GM23338 (cell line): ENCODE measurements around the gene SOHLH1. TPM values are rescaled to one million over a fixed set of nuclear protein-coding genes. Genes with fewer than 3 reads are reported as not detected.

Experiments
- ATAC-seq: fragments of 200-7000 bp; cut with Tn5 transposase; 3 replicates; pipeline ENCODE4 v1.9.1; 2020
- DNase-seq: peaks from one replicate; pipeline ENCODE4 v3.0.0-alpha.2; 2015; ENCODE audit warnings: low spot score
- H2AFZ ChIP-seq: fragments of 200-600 bp; sonication (generic); 2 replicates; pipeline ENCODE4 v1.8.0; 2016; ENCODE audit warnings: antibody characterized with exemption, mild to moderate bottlenecking, moderate library complexity
- H3F3A ChIP-seq: fragments of 200-600 bp; sonication (generic); replicated peaks from 2 replicates; pipeline ENCODE4 v1.8.0; 2017; ENCODE audit warnings: antibody characterized with exemption, mixed run types, low read depth
- H3K27ac ChIP-seq: fragments of 200-600 bp; sonication (generic); 2 replicates; pipeline ENCODE4 v1.6.1; 2016; ENCODE audit warnings: low read depth
- H3K27me3 ChIP-seq: fragments of 200-600 bp; sonication (generic); 2 replicates; pipeline ENCODE4 v1.8.0; 2016; ENCODE audit warnings: mild to moderate bottlenecking, mixed run types, moderate library complexity; ENCODE audit not compliant: insufficient read depth
- H3K36me3 ChIP-seq: fragments of 200-600 bp; sonication (generic); 2 replicates; pipeline ENCODE4 v1.8.0; 2016; ENCODE audit warnings: mild to moderate bottlenecking; ENCODE audit not compliant: insufficient read depth
- H3K4me1 ChIP-seq: fragments of 200-600 bp; sonication (generic); 2 replicates; pipeline ENCODE4 v1.8.0; 2016; ENCODE audit warnings: mild to moderate bottlenecking, moderate library complexity; ENCODE audit not compliant: insufficient read depth
- H3K4me2 ChIP-seq: fragments of 200-600 bp; sonication (generic); 2 replicates; pipeline ENCODE4 v1.7.1; 2017; ENCODE audit warnings: mixed run types
- H3K4me3 ChIP-seq: fragments of 200-600 bp; sonication (generic); 2 replicates; pipeline ENCODE4 v1.6.1; 2016; ENCODE audit warnings: mixed run types
- H3K79me2 ChIP-seq: fragments of 200-600 bp; sonication (generic); replicated peaks from 2 replicates; pipeline ENCODE4 v1.8.0; 2017; ENCODE audit warnings: mild to moderate bottlenecking; ENCODE audit not compliant: insufficient read depth
- H3K9me2 ChIP-seq: fragments of 200-600 bp; sonication (generic); 2 replicates; pipeline ENCODE4 v1.8.0; 2017; ENCODE audit not compliant: insufficient read depth
- H4K20me1 ChIP-seq: fragments of 200-600 bp; sonication (generic); replicated peaks from 2 replicates; pipeline ENCODE4 v1.8.0; 2017; ENCODE audit warnings: mild to moderate bottlenecking; ENCODE audit not compliant: insufficient read depth
- H3K27ac Mint-ChIP-seq: 2 replicates; pipeline ENCODE4 v1.8.0; 2020; ENCODE audit warnings: inconsistent platforms, mild to moderate bottlenecking, moderate library complexity, mixed read lengths
- H3K27me3 Mint-ChIP-seq: 3 replicates; pipeline ENCODE4 v1.8.0; 2022; ENCODE audit warnings: low read depth, mild to moderate bottlenecking, moderate library complexity, mixed read lengths, inconsistent platforms; ENCODE audit not compliant: insufficient read depth, poor library complexity
- H3K36me3 Mint-ChIP-seq: 3 replicates; pipeline ENCODE4 v1.8.0; 2021; ENCODE audit warnings: low read depth, mild to moderate bottlenecking, inconsistent platforms, moderate library complexity, mixed read lengths
- H3K4me1 Mint-ChIP-seq: 3 replicates; pipeline ENCODE4 v1.8.0; 2020; ENCODE audit warnings: mild to moderate bottlenecking, inconsistent platforms, mixed read lengths
- H3K4me3 Mint-ChIP-seq: 3 replicates; pipeline ENCODE4 v1.8.0; 2021; ENCODE audit warnings: moderate library complexity, mild to moderate bottlenecking, inconsistent platforms, mixed read lengths
- H3K9me3 Mint-ChIP-seq: 3 replicates; pipeline ENCODE4 v1.8.0; 2020; ENCODE audit warnings: moderate library complexity, mild to moderate bottlenecking, inconsistent platforms, mixed read lengths
- CREB1 ChIP-seq: fragments of 250-450 bp; sonication (Bioruptor Pico); IDR thresholded peaks from 2 replicates; pipeline ENCODE4 v1.5.0; 2020; ENCODE audit warnings: low read depth, mild to moderate bottlenecking, moderate library complexity
- CTCF ChIP-seq, 2 experiments: fragments of 200-600 bp in 1 of 2; sonication (generic) in 1 of 2; conservative IDR thresholded peaks; 2 replicates each; pipeline versions ENCODE4 v1.5.1 to v1.6.1; 2016 to 2017; ENCODE audit warnings: antibody characterized with exemption in 2 of 2, low read depth in 2 of 2, mild to moderate bottlenecking in 2 of 2, moderate library complexity in 1 of 2
- ETS1 ChIP-seq: IDR thresholded peaks from 2 replicates; pipeline ENCODE4 v1.6.1; 2016; ENCODE audit warnings: antibody characterized with exemption
- EZH2phosphoT487 ChIP-seq: fragments of 200-600 bp; sonication (generic); IDR thresholded peaks from one replicate; pipeline ENCODE4 v1.8.1; 2018; ENCODE audit warnings: antibody characterized with exemption; ENCODE audit not compliant: unreplicated experiment
- JUNB ChIP-seq: IDR thresholded peaks from one replicate; pipeline ENCODE4 v1.6.1; 2016; ENCODE audit warnings: antibody characterized with exemption; ENCODE audit not compliant: unreplicated experiment
- NANOG ChIP-seq: IDR thresholded peaks from 2 replicates; pipeline ENCODE4 v1.6.1; 2016; ENCODE audit warnings: antibody characterized with exemption, borderline replicate concordance
- POLR2AphosphoS5 ChIP-seq: IDR thresholded peaks from 2 replicates; pipeline ENCODE4 v1.6.1; 2016; ENCODE audit warnings: antibody characterized with exemption, low read depth
- STAT1 ChIP-seq: IDR thresholded peaks from one replicate; pipeline ENCODE4 v1.6.1; 2016; ENCODE audit warnings: antibody characterized with exemption; ENCODE audit not compliant: unreplicated experiment
- ZNF114 ChIP-seq: fragments of 250-450 bp; sonication (Bioruptor Pico); IDR thresholded peaks from 2 replicates; pipeline ENCODE4 v1.5.0; 2020; ENCODE audit warnings: mild to moderate bottlenecking, moderate library complexity
- ZNF331 ChIP-seq: fragments of 250-450 bp; sonication (Bioruptor Pico); IDR thresholded peaks from 2 replicates; pipeline ENCODE4 v1.5.0; 2020; ENCODE audit warnings: low read depth, mild to moderate bottlenecking, moderate library complexity
- ZNF462 ChIP-seq: fragments of 250-450 bp; sonication (Bioruptor Pico); IDR thresholded peaks from 2 replicates; pipeline ENCODE4 v1.5.0; 2020; ENCODE audit warnings: mild to moderate bottlenecking, moderate library complexity
- polyA plus RNA-seq: library from polyadenylated mRNA; unstranded; fragments of >200 nt; fragmentation: Nextera tagmentation; extraction: Ambion mirVana; gene quantifications from 2 replicates; pipeline ENCODE4 v1.2.1, GENCODE V29; 2016
- total RNA-seq: library from RNA; depleted of rRNA; stranded (reverse); fragments of >200 nt; shearing (Covaris generic); gene quantifications from 2 replicates; pipeline ENCODE4 v1.2.3, GENCODE V29; 2014

The SOHLH1 gene
- total and polyA plus RNA-seq, 2 experiments from 2014 or later, result 0.21 TPM; not detected in 1

- Histone ChIP-seq H3K9me2 (no peaks in the 10 kb centered on the region), H4K20me1 (no peaks in the 10 kb centered on the region), H3K4me2 (no peak overlapping the region), H3F3A (no peaks in the 10 kb centered on the region), H3K27ac (no peak overlapping the region), H3K4me3 (no peak overlapping the region), H3K27me3 (no peaks in the 10 kb centered on the region), H3K4me1 (no peaks in the 10 kb centered on the region), H3K36me3 (no peaks in the 10 kb centered on the region), H2AFZ (no peak overlapping the region), H3K79me2 (no peaks in the 10 kb centered on the region)
- no peak overlapping the region for H3K4me3 Mint-ChIP-seq
- H3K9me3 Mint-ChIP-seq, result no peaks in the 10 kb centered on the region
- peaks cover 13% of the 10 kb centered on the region for H3K27me3 Mint-ChIP-seq
- ATAC-seq (no peak), DNase-seq (no peak)
- H3K4me1 Mint-ChIP-seq, result peaks cover 3% of the 10 kb centered on the region; the same call in 2 of the 3 replicates
- TF ChIP-seq STAT1, result no peak
- TF ChIP-seq ETS1, result no peak
- H3K36me3 Mint-ChIP-seq, result no peaks in the 10 kb centered on the region
- no peak overlapping the region for H3K27ac Mint-ChIP-seq
Measured at GRCh38 chr9:135708164-135708563, 8.9 kb upstream of the SOHLH1 start.

GRCh38 chr9:135707252-135708138 lies 8.2 kb upstream of the SOHLH1 start:
- H3F3A ChIP-seq, result no peaks in the 10 kb centered on the region
- ATAC-seq, result no peak
- no peak for DNase-seq
- no peaks in the 10 kb centered on the region for H3K36me3 ChIP-seq
- no peak overlapping the region for H3K27ac ChIP-seq
- Mint-ChIP-seq H3K36me3 (no peaks in the 10 kb centered on the region), H3K27me3 (peaks cover 17% of the 10 kb centered on the region), H3K27ac (no peak overlapping the region), H3K9me3 (no peaks in the 10 kb centered on the region), H3K4me1 (peaks cover 3% of the 10 kb centered on the region; the same call in 2 of the 3 replicates), H3K4me3 (no peak overlapping the region)
- H3K4me1 ChIP-seq, result no peaks in the 10 kb centered on the region
- H3K27me3 ChIP-seq, result no peaks in the 10 kb centered on the region
- H4K20me1 ChIP-seq, result no peaks in the 10 kb centered on the region
- no peak overlapping the region for H3K4me3 ChIP-seq
- no peak overlapping the region for H2AFZ ChIP-seq
- H3K4me2 ChIP-seq, result no peak overlapping the region
- no peaks in the 10 kb centered on the region for H3K79me2 ChIP-seq
- H3K9me2 ChIP-seq, result no peaks in the 10 kb centered on the region
- TF ChIP-seq NANOG (no peak), ZNF462 (CRISPR knock-in tag) (no peak), ETS1 (no peak), EZH2phosphoT487 (no peak), ZNF114 (CRISPR knock-in tag) (no peak), JUNB (no peak), CREB1 (CRISPR knock-in tag) (no peak), CTCF (conservative IDR thresholded peaks at IDR 0.05; ENCODE audit: low read depth in 2 of 2) (no peak), POLR2AphosphoS5 (no peak), STAT1 (no peak), ZNF331 (no peak)
